K562 (cell line): ENCODE data around the gene NTSR1. TPM values are rescaled to one million over a fixed set of nuclear protein-coding genes. Genes with fewer than 3 reads are reported as not detected.

Experiments
- THRA ChIP-seq: fragments of 450-650 bp; IDR thresholded peaks from 2 replicates; pipeline ENCODE4 v1.6.1; 2017; ENCODE audit warnings: mild to moderate bottlenecking, moderate library complexity
- ZBTB12 ChIP-seq: fragments of 250-450 bp; sonication (Bioruptor Pico); IDR thresholded peaks from 2 replicates; pipeline ENCODE4 v1.4.0; 2020
- ZNF407 ChIP-seq: fragments of 450-650 bp; IDR thresholded peaks from 2 replicates; pipeline ENCODE4 v1.6.1; 2016; ENCODE audit warnings: low read depth
- polyA plus RNA-seq, 8 experiments: library from polyadenylated mRNA; depleted of rRNA in 4 of 8; stranded (reverse) in 5 of 8; unstranded in 3 of 8; fragments of >200 nt; fragmentation: Nextera tagmentation in 2 of 8; fragmentation: Illumina TruSeq in 1 of 8; extraction: Ambion mirVana in 2 of 8; extraction: Trizol in 1 of 8; gene quantifications; 2 replicates each; pipeline versions ENCODE4 v1.2.1 to v1.2.3, GENCODE V29; 2011 to 2014; ENCODE audit warnings: inconsistent platforms in 1 of 8, missing spikeins in 1 of 8
- total RNA-seq, 7 experiments: library from RNA; depleted of rRNA in 6 of 7; stranded (reverse); fragments of >200 nt in 6 of 7; fragmentation: Illumina TruSeq in 2 of 7; extraction: Trizol in 2 of 7; gene quantifications; 2 replicates each; pipeline versions ENCODE4 v1.2.1 to v1.2.3, GENCODE V29; 2011 to 2021; ENCODE audit warnings: low replicate concordance in 1 of 7

NTSR1 gene
- total and polyA plus RNA-seq, 9 of the 15 experiments (the other 6 are each of a cell fraction or from before 2014, with no cell fraction given), result 0.04 to 0.40 (median 0.13) TPM; not detected in 3

GRCh38 chr20:62711703-62712101, 3.1 kb downstream of the NTSR1 start (continued):
- 0 out of 2 replicates have a peak, but pooled peaks have one; percentile 24 for TF ChIP-seq ZNF407
- TF ChIP-seq ZBTB12 (CRISPR knock-in tag), result 0 out of 2 replicates have a peak, but pooled peaks have one; percentile 34
- no peak for TF ChIP-seq THRA
